Gastrocnemius medialis (tissue), 4 donors: ENCODE results near the gene FPGT.

Experiments used
- POLR2A ChIP-seq, 2 donors: fragments of 450-650 bp; IDR thresholded peaks; one replicate each; pipeline ENCODE4 v1.6.1; 2017; ENCODE audit warnings: antibody characterized with exemption in 2 of 2, mild to moderate bottlenecking in 2 of 2, moderate library complexity in 2 of 2
- TF ChIP-seq, protein P1 (sequence below), 5 experiments: fragments of 450-650 bp in 3 of 5; fragments of 200-600 bp in 2 of 5; sonication (generic) in 2 of 5; IDR thresholded peaks in 4 of 5; conservative IDR thresholded peaks in 1 of 5; 1 replicate in 4 of 5; 2 replicates in 1 of 5; pipeline ENCODE4 v1.5.1; 2016 to 2019; ENCODE audit warnings: antibody characterized with exemption in 5 of 5, mild to moderate bottlenecking in 3 of 5, moderate library complexity in 3 of 5

- TF ChIP-seq POLR2A (IDR thresholded peaks at IDR 0.05): no peak
- TF ChIP-seq, protein P1, sequence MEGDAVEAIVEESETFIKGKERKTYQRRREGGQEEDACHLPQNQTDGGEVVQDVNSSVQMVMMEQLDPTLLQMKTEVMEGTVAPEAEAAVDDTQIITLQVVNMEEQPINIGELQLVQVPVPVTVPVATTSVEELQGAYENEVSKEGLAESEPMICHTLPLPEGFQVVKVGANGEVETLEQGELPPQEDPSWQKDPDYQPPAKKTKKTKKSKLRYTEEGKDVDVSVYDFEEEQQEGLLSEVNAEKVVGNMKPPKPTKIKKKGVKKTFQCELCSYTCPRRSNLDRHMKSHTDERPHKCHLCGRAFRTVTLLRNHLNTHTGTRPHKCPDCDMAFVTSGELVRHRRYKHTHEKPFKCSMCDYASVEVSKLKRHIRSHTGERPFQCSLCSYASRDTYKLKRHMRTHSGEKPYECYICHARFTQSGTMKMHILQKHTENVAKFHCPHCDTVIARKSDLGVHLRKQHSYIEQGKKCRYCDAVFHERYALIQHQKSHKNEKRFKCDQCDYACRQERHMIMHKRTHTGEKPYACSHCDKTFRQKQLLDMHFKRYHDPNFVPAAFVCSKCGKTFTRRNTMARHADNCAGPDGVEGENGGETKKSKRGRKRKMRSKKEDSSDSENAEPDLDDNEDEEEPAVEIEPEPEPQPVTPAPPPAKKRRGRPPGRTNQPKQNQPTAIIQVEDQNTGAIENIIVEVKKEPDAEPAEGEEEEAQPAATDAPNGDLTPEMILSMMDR (IDR thresholded peaks at IDR 0.05 in 4 of 5, conservative IDR thresholded peaks at IDR 0.05 in 1 of 5): no peak
These were observed 37.1 kb downstream of the FPGT start, which contains the start of gene TNNI3K for GRCh38 chr1:74235153-74235552.
